Psoas muscle (tissue), 8 donors: Measurements from ENCODE around the gene RNLS. TPM values are rescaled to one million over a fixed set of nuclear protein-coding genes. Genes with fewer than 3 reads are reported as not detected.

ENCODE experiments used
- ATAC-seq, 4 donors: fragments of 200-7000 bp; cut with Tn5 transposase; one replicate each; pipeline ENCODE4 v1.9.1; 2020; ENCODE audit warnings: moderate library complexity in 3 of 4, mild to moderate bottlenecking in 2 of 4
- DNase-seq, 2 donors: peaks; one replicate each; pipeline ENCODE4 v3.0.0-alpha.2; 2020
- H3K27ac ChIP-seq: fragments of 200-600 bp; one replicate; pipeline ENCODE4 v1.8.0; 2022
- H3K27me3 ChIP-seq, 3 donors: fragments of 200-600 bp in 1 of 3; one replicate each; pipeline versions ENCODE4 v1.6.1 to v1.8.0; 2013 to 2022; ENCODE audit warnings: low read length in 2 of 3, mild to moderate bottlenecking in 2 of 3, moderate library complexity in 1 of 3; ENCODE audit not compliant: insufficient read depth in 3 of 3
- H3K36me3 ChIP-seq, 2 donors: fragments of 200-600 bp in 1 of 2; one replicate each; pipeline versions ENCODE4 v1.6.1 to v1.8.0; 2013 to 2022; ENCODE audit warnings: low read depth in 1 of 2, mild to moderate bottlenecking in 1 of 2, moderate library complexity in 1 of 2; ENCODE audit not compliant: insufficient read depth in 1 of 2
- H3K4me1 ChIP-seq: fragments of 200-600 bp; one replicate; pipeline ENCODE4 v1.8.0; 2022
- H3K4me3 ChIP-seq: fragments of 200-600 bp; one replicate; pipeline ENCODE4 v1.8.0; 2022; ENCODE audit warnings: mild to moderate bottlenecking
- H3K9me3 ChIP-seq: fragments of 200-600 bp; one replicate; pipeline ENCODE4 v1.8.0; 2022
- CTCF ChIP-seq: fragments of 200-600 bp; IDR thresholded peaks from one replicate; pipeline ENCODE4 v1.8.0; 2022; ENCODE audit warnings: antibody characterized with exemption
- WGBS, 3 donors: extraction: QIAGEN DNeasy Blood & Tissue Kit; methylation state at CpG; one replicate each; pipeline versions ENCODE4 v1.1.6 to v1.1.7; 2013; 5-methylcytosine and 5-hydroxymethylcytosine counted together
- intact Hi-C, 2 donors: fragments of 100-400 bp; cut with DNase I; formaldehyde crosslinking; loops; one replicate each; pipeline versions ENCODE4 v1.11.0 to v1.14.2; 2022
- polyA plus RNA-seq, 3 donors: library from polyadenylated mRNA; stranded (reverse); fragments of 200-250 nt; gene quantifications; one replicate each; pipeline ENCODE4 v1.2.3, GENCODE V29; 2013
- total RNA-seq, 4 donors: library from RNA; stranded (reverse); fragmentation: NEBNext Ultra II Directional in 2 of 4; extraction: Animal tissue kit (Norgen Biotek cat#: 25700) in 2 of 4; gene quantifications; one replicate each; pipeline versions ENCODE4 v1.2.1 to v1.2.4, GENCODE V29; 2021 to 2023
- donor health status: healthy with polysubstance abuse.
- donor health status: DM: no; HTN: no; CAD: no; lungs with moderate emphysema.
- donor health status: Bipolar disorder and iron deficiency.
- donor health status: healthy.
- donor health status: DM: yes; HTN: yes; CAD: no.
- donor health status: DM: no; HTN: no; CAD: no.
- donor health status: DM: no; HTN: no; CAD: no.
- donor health status: DM: yes; HTN: yes; CAD: no.

RNLS gene
- total and polyA plus RNA-seq, 7 donors = 3.0 to 9.2 (median 6.7) TPM

- intact Hi-C loops = loop anchor here in 1 of 2 donors (5.0 kb wide), 1 partner anchor 45 kb away; no protein-coding TSS in a partner anchor
- H3K36me3 ChIP-seq = no peaks in the 10 kb centered on the region
- no peak for TF ChIP-seq CTCF
Measured at GRCh38 chr10:88427024-88427423, 156.1 kb downstream of the RNLS start.

GRCh38 chr10:88424881-88425280 is 158.2 kb downstream of the RNLS start:
- no peaks in the 10 kb centered on the region for H3K36me3 ChIP-seq
- peaks cover 11% of the 10 kb centered on the region for H3K4me1 ChIP-seq
- no peaks in the 10 kb centered on the region for H3K27me3 ChIP-seq
- ATAC-seq (no peak), DNase-seq (no peak)
- no peaks in the 10 kb centered on the region for H3K9me3 ChIP-seq
- no peak for TF ChIP-seq CTCF
- 26 to 41% (median 26%) methylated on average over 5 of the region's 5 CpGs for WGBS, 3 donors
- no peak overlapping the region for H3K4me3 ChIP-seq
- intact Hi-C loops = loop anchor here in 1 of 2 donors (5.0 kb wide), 2 partner anchors 32 to 47 kb away; no protein-coding TSS in a partner anchor
- H3K27ac ChIP-seq = no peak overlapping the region

More at GRCh38 chr10:88427024-88427423, 156.1 kb downstream of the RNLS start:
- 89 to 94% (median 91%) methylated on average over 2 of the region's 2 CpGs for WGBS, 3 donors
- Histone ChIP-seq H3K4me3 (no peak overlapping the region), H3K9me3 (no peaks in the 10 kb centered on the region), H3K27me3 (no peaks in the 10 kb centered on the region), H3K4me1 (peaks cover 11% of the 10 kb centered on the region), H3K27ac (no peak overlapping the region)
- ATAC-seq (no peak), DNase-seq (no peak)

GRCh38 chr10:88423732-88424131 is 159.4 kb downstream of the RNLS start:
- Histone ChIP-seq H3K9me3 (no peaks in the 10 kb centered on the region), H3K4me3 (no peak overlapping the region), H3K4me1 (peaks cover 7% of the 10 kb centered on the region), H3K36me3 (no peaks in the 10 kb centered on the region), H3K27ac (no peak overlapping the region), H3K27me3 (no peaks in the 10 kb centered on the region)
- intact Hi-C loops = loop anchor here in 1 of 2 donors (5.0 kb wide), 1 partner anchor 34 kb away; no protein-coding TSS in a partner anchor
- DNase-seq (no peak), ATAC-seq (no peak)
- no peak for TF ChIP-seq CTCF

- no peak overlapping the region for H3K27ac ChIP-seq
- H3K36me3 ChIP-seq = no peaks in the 10 kb centered on the region
- ATAC-seq (no peak), DNase-seq (no peak)
- no peaks in the 10 kb centered on the region for H3K9me3 ChIP-seq
- intact Hi-C loops = loop anchor here in 1 of 2 donors (5.0 kb wide), 1 partner anchor 36 kb away; no protein-coding TSS in a partner anchor
- peaks cover 16% of the 10 kb centered on the region for H3K4me1 ChIP-seq
- H3K27me3 ChIP-seq = no peaks in the 10 kb centered on the region
- 89 to 94% (median 90%) methylated on average over 4 of the region's 4 CpGs for WGBS, 3 donors
- H3K4me3 ChIP-seq = no peak overlapping the region
- TF ChIP-seq CTCF = no peak
Measured at GRCh38 chr10:88421590-88421989, 161.5 kb downstream of the RNLS start.

- intact Hi-C loops = no loop called here
- no peak for ATAC-seq
- DNase-seq = no peak
- H3K4me1 ChIP-seq = peaks cover 38% of the 10 kb centered on the region
- H3K36me3 ChIP-seq = no peaks in the 10 kb centered on the region
- H3K27ac ChIP-seq = no peak overlapping the region
- TF ChIP-seq CTCF = no peak
- 92 to 100% (median 100%) methylated on average over 1 of the region's 1 CpG for WGBS, 3 donors
- H3K9me3 ChIP-seq = no peaks in the 10 kb centered on the region
- H3K27me3 ChIP-seq = no peaks in the 10 kb centered on the region
- no peak overlapping the region for H3K4me3 ChIP-seq
Measured at GRCh38 chr10:88418871-88419270, 164.2 kb downstream of the RNLS start.
